ENCODE measurements around the gene ADAM19. TPM values are rescaled to one million over a fixed set of nuclear protein-coding genes. Genes with fewer than 3 reads are reported as not detected.
A peak's percentile ranks its signal among the peaks of the same experiment; 100 is the strongest.

Gene ADAM19
- total RNA-seq, 1 donor from 2014 or later: 11.5 TPM

DNA sequence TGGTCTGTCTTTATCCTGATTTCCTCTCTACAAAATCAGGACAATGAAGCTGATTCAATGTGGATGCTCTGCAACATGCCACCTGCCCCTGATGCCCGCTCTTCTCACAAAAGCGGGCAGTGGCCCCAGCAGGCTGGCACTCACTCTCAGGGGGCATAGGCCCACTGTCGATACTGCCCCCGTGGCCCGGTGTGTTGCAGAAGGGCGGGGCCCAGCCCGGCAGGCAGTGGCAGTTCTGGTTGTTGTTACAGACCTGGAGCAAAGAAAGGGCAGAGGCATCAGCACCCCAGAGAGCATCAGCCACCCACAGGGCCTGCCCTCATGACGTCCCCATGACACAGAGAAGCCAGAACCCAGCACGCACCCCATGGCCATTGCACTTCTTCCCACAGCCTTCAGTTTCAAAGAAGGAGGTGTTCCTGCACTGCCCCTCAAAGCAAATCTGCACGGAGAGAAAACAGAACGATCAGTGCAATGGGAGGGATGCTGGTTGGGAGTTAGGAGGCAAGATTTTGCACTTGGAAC, 84.0 kb downstream of the ADAM19 start:
- DNase-seq (ENCODE audit: low spot score): no peak
- H3K27me3 Mint-ChIP-seq (ENCODE audit: insufficient read depth, low read depth): peaks cover 2% of the 10 kb centered on the region
- H3K9me3 ChIP-seq (ENCODE audit: low read depth): no peaks in the 10 kb centered on the region
- no peak overlapping the region for H3K27ac Mint-ChIP-seq
- H3F3A ChIP-seq (ENCODE audit: low read depth): no peaks in the 10 kb centered on the region
- no peak overlapping the region for H2AFZ ChIP-seq (replicated peaks)
- no peaks in the 10 kb centered on the region for H3K4me1 ChIP-seq
- H3K4me3 Mint-ChIP-seq: no peak overlapping the region
- H3K4me1 Mint-ChIP-seq: no peaks in the 10 kb centered on the region
- no peak overlapping the region for H3K27ac ChIP-seq
- H3K4me2 ChIP-seq: no peak overlapping the region
- H3K36me3 Mint-ChIP-seq: peaks cover 16% of the 10 kb centered on the region
- H3K27me3 ChIP-seq: no peaks in the 10 kb centered on the region
- H3K36me3 ChIP-seq: no peaks in the 10 kb centered on the region
- no peaks in the 10 kb centered on the region for H3K79me2 ChIP-seq (ENCODE audit: low read depth)
- no peak overlapping the region for H3K4me3 ChIP-seq
- TF ChIP-seq EZH2phosphoT487 (IDR thresholded peaks at IDR 0.05) (no peak), EZH2 (IDR thresholded peaks at IDR 0.05) (no peak)
- TF ChIP-seq, protein P1, sequence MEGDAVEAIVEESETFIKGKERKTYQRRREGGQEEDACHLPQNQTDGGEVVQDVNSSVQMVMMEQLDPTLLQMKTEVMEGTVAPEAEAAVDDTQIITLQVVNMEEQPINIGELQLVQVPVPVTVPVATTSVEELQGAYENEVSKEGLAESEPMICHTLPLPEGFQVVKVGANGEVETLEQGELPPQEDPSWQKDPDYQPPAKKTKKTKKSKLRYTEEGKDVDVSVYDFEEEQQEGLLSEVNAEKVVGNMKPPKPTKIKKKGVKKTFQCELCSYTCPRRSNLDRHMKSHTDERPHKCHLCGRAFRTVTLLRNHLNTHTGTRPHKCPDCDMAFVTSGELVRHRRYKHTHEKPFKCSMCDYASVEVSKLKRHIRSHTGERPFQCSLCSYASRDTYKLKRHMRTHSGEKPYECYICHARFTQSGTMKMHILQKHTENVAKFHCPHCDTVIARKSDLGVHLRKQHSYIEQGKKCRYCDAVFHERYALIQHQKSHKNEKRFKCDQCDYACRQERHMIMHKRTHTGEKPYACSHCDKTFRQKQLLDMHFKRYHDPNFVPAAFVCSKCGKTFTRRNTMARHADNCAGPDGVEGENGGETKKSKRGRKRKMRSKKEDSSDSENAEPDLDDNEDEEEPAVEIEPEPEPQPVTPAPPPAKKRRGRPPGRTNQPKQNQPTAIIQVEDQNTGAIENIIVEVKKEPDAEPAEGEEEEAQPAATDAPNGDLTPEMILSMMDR (IDR thresholded peaks at IDR 0.05): no peak
- no peaks in the 10 kb centered on the region for H3K9me3 Mint-ChIP-seq
- no peaks in the 10 kb centered on the region for H4K20me1 ChIP-seq (ENCODE audit: low read depth)
- H3K9ac ChIP-seq: no peak overlapping the region

- Mint-ChIP-seq H3K36me3 (peaks cover 29% of the 10 kb centered on the region), H3K4me3 (no peak overlapping the region), H3K4me1 (no peaks in the 10 kb centered on the region), H3K27ac (peak overlapping the region; percentile 68), H3K27me3 (ENCODE audit: insufficient read depth, low read depth) (peaks cover 4% of the 10 kb centered on the region), H3K9me3 (no peaks in the 10 kb centered on the region)
- H3K36me3 ChIP-seq: no peaks in the 10 kb centered on the region
- no peaks in the 10 kb centered on the region for H3K79me2 ChIP-seq (ENCODE audit: low read depth)
- no peak overlapping the region for H3K4me3 ChIP-seq
- H3K27me3 ChIP-seq: no peaks in the 10 kb centered on the region
- no peak for DNase-seq (ENCODE audit: low spot score)
- H3K4me1 ChIP-seq: no peaks in the 10 kb centered on the region
- no peak overlapping the region for H2AFZ ChIP-seq (replicated peaks)
- no peaks in the 10 kb centered on the region for H3K9me3 ChIP-seq (ENCODE audit: low read depth)
- H3K4me2 ChIP-seq: no peak overlapping the region
- no peak overlapping the region for H3K9ac ChIP-seq
- no peaks in the 10 kb centered on the region for H4K20me1 ChIP-seq (ENCODE audit: low read depth)
- H3K27ac ChIP-seq: no peak overlapping the region
- TF ChIP-seq EZH2phosphoT487 (IDR thresholded peaks at IDR 0.05) (no peak), EZH2 (IDR thresholded peaks at IDR 0.05) (no peak)
- TF ChIP-seq, protein P1 (IDR thresholded peaks at IDR 0.05): no peak
- H3F3A ChIP-seq (ENCODE audit: low read depth): no peaks in the 10 kb centered on the region
These were observed 88.2 kb downstream of the ADAM19 start for GRCh38 chr5:157487358-157487757.

DNA sequence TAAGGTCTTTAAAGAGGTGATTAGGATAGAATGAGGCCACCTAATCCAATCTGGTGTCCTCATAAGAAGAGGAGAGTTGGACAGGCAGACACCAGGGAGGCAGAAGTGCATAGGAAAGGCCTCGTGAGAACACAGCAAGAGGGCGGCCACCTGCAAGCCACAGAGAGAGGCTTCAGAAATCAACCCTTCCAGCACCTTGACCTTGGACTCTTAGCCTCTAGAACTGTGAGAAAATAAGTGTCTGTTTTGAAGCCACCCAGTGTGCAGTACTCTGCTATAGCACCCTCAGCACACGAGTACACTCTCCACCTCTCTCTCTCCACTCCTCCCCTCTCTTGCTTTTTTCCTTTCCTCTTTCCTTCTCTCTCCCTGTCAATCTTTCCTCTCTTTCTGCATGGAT, 88.7 kb downstream of the ADAM19 start:
- H3K4me2 ChIP-seq: no peak overlapping the region
- no peak overlapping the region for H3K4me3 ChIP-seq
- Mint-ChIP-seq H3K9me3 (no peaks in the 10 kb centered on the region), H3K4me1 (no peaks in the 10 kb centered on the region), H3K27me3 (ENCODE audit: insufficient read depth, low read depth) (peaks cover 4% of the 10 kb centered on the region), H3K27ac (peak overlapping the region; percentile 68), H3K36me3 (peaks cover 32% of the 10 kb centered on the region), H3K4me3 (no peak overlapping the region)
- no peaks in the 10 kb centered on the region for H3F3A ChIP-seq (ENCODE audit: low read depth)
- no peaks in the 10 kb centered on the region for H3K79me2 ChIP-seq (ENCODE audit: low read depth)
- H2AFZ ChIP-seq (replicated peaks): no peak overlapping the region
- H3K27me3 ChIP-seq: no peaks in the 10 kb centered on the region
- H3K9ac ChIP-seq: no peak overlapping the region
- no peaks in the 10 kb centered on the region for H4K20me1 ChIP-seq (ENCODE audit: low read depth)
- no peak for DNase-seq (ENCODE audit: low spot score)
- H3K36me3 ChIP-seq: no peaks in the 10 kb centered on the region
- TF ChIP-seq EZH2phosphoT487 (IDR thresholded peaks at IDR 0.05): no peak
- no peaks in the 10 kb centered on the region for H3K4me1 ChIP-seq
- H3K9me3 ChIP-seq (ENCODE audit: low read depth): no peaks in the 10 kb centered on the region
- no peak overlapping the region for H3K27ac ChIP-seq

DNA sequence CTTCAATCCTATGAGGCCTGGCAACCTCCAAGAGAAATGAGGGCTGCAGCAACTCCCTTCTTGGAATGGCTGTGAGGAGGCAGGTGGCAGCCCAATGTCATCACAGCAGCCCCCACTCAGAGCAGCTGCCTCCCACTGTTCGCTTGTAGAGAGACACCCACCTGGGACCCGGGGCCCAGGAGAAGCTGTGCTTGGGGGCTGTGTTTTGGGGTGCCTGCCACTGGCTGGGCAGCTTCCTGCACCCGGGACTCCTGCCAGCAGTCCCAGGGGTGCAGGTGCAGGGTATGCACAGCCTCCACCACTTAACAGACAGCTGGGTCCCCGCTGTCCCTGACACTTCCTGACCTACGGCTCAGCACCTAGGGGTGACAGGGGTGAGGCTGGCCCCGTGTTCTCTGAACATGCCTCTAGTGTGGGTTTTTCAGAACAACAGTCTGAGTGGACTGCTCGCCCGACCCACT, 89.3 kb downstream of the ADAM19 start:
- Mint-ChIP-seq H3K4me1 (peaks cover under 1% of the 10 kb centered on the region), H3K4me3 (no peak overlapping the region), H3K27ac (no peak overlapping the region), H3K9me3 (no peaks in the 10 kb centered on the region), H3K36me3 (peaks cover 33% of the 10 kb centered on the region), H3K27me3 (ENCODE audit: insufficient read depth, low read depth) (peaks cover 4% of the 10 kb centered on the region)
- H4K20me1 ChIP-seq (ENCODE audit: low read depth): no peaks in the 10 kb centered on the region
- H3K4me1 ChIP-seq: no peaks in the 10 kb centered on the region
- H3K79me2 ChIP-seq (ENCODE audit: low read depth): no peaks in the 10 kb centered on the region
- no peak overlapping the region for H3K4me2 ChIP-seq
- no peaks in the 10 kb centered on the region for H3F3A ChIP-seq (ENCODE audit: low read depth)
- no peak overlapping the region for H3K9ac ChIP-seq
- DNase-seq (ENCODE audit: low spot score): no peak
- H3K27me3 ChIP-seq: no peaks in the 10 kb centered on the region
- no peak overlapping the region for H3K27ac ChIP-seq
- H3K36me3 ChIP-seq: no peaks in the 10 kb centered on the region
- H3K4me3 ChIP-seq: no peak overlapping the region
- H2AFZ ChIP-seq (replicated peaks): no peak overlapping the region
- no peak for TF ChIP-seq EZH2 (IDR thresholded peaks at IDR 0.05)
- no peak for TF ChIP-seq EZH2phosphoT487 (IDR thresholded peaks at IDR 0.05)
- TF ChIP-seq, protein P1 (IDR thresholded peaks at IDR 0.05): no peak
- no peaks in the 10 kb centered on the region for H3K9me3 ChIP-seq (ENCODE audit: low read depth)
